CD1c-positive myeloid dendritic cell (primary cell): ENCODE measurements around the gene CDH1.

Experiments
- DNase-seq: peaks from one replicate; pipeline ENCODE4 v3.0.0-alpha.2; 2016; ENCODE audit errors: extremely low spot score

The CDH1 gene

DNA sequence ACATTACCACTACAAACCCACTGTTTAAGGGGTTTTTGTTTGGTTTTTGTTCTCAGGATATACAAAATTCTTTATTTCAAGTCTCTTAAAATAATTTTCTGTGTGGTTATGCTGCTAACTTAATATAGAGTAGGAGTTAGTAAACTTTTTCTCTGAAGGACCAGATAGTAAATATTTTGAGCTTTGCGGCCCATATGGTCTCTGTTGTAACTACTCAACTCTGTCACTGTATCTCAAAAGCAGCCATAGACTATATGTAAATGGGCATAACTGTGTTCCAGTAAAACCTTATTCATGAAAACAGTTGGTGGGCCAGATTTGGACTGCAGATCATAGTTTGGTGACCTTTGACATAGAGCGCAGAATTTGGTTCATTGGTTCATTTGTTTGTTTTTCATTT is 113.4 kb downstream of the CDH1 start:
- DNase-seq: no peak

GRCh38 chr16:68851601-68852000 is 114.5 kb downstream of the CDH1 start:
- no peak for DNase-seq

DNA sequence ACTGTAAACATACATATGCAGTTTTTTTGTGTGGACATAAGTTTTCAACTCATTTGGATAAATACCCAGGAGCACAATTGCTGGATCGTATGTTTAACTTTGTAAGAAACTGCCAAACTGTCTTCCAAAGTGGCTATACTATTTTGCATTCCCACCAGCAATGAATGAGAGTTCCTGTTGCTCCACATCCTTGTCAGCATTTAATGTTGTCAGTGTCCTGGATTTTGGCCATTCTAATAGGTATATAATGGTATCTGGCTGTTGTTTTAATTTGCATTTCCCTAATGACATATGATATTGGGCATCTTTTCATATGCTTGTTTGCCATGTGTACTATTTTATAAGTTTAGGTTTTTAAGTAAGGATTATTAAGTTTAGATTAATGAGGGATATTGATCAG is 120.4 kb downstream of the CDH1 start:
- no peak for DNase-seq

DNA sequence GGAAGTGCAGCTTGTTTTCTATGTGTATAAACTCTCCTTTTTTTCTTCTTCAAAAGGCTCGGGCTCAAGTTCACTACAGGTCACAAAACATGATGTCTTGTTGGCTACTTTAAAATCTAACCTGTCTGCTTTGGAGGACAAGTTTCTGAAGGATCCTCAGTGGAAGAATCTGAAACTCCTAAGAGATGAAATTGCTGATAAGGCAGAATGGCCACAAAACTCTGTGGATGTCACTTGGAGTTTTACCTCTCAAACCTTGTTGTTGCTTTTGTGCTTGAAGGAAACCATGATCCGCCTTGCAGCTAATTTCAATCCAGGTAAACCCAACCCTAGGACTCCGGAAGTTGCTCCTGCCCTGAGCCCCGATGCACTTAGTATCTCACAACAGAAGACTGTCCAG is 122.7 kb downstream of the CDH1 start:
- DNase-seq: no peak

DNA sequence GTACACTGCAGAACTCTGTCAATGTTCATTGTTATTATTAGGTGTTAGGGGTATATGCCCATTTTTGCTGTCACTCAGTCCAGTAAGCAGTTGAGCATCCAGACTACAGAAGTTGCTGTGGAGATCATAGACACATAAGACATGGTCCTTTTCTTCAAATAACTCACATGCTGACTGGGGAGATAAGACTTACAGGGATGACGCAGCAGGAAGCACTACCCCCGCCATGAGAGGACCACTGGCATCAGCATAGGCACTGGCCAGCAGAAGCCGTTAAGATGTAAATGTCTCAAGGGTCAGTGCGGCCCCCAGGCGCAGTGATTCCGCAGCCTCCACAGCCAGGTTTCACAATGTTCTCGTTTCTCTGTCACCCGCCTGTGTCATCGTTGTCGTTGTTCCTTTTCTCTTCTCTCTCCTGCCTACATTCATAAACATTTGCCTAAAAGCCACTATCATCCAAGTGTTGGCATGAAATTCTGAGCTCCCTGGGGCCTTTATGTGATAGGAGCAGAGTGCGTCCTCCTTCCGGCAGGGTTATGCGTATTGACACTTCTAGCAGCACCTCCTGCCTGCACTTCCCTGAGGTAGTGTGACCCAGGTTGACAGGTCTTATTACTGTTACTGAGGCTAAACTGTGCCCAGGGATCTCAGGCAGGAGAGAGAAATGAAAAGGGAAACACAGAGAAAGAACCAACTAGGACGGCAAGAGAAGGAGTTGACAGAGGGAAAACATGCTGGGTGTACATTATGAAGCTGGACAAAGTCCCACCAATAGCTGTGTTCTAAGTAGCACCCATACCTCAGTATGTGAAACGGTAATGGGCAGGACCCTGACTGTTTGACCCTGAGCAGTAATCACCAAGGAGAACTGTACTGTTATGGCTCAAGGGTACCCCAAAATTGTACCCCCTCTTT is 124.1 kb downstream of the CDH1 start:
- DNase-seq: no peak

- DNase-seq: no peak
Measured at GRCh38 chr16:68866933-68867332, 129.8 kb downstream of the CDH1 start.

- no peak for DNase-seq
Measured at GRCh38 chr16:68869492-68870088, 132.5 kb downstream of the CDH1 start.

DNA sequence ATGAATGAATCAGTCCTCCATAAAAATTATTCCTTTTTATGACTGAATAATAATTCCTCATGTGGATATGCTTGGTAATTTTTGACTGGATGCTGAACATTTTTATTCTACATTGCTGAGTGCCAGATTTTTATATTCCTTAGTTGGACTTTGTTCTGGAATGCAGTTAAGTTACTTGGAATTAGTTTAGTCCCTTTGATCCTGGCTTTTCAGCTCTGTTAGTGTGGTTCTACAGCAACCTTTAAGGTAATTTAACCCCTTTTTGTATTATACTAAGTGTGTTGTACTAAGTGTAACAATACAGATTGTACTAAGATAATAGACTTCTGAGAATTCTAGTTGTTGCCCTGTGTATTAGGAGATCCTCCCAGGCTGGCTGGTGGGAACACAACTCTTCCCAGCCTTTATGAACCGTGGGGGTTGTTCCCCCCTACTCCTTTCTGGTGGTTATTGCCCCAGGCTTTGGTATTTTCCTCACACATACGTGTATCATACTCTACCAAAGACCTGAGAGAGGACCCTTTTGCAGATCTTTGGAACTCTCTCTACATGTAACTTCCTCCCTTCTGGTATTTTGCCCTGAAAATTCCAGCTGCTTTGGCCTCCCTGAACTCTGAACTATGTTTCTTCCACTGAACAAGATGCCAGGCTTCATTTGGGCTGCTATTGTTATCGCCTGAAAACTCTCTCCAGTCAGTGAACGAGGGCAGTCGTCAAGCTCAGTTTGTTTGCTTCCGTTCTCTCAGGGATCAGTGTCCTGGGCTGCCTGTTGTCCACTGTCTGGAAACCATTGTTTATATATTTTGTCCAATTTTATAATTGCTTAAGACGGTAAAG is 136.8 kb downstream of the CDH1 start:
- DNase-seq: no peak

DNA sequence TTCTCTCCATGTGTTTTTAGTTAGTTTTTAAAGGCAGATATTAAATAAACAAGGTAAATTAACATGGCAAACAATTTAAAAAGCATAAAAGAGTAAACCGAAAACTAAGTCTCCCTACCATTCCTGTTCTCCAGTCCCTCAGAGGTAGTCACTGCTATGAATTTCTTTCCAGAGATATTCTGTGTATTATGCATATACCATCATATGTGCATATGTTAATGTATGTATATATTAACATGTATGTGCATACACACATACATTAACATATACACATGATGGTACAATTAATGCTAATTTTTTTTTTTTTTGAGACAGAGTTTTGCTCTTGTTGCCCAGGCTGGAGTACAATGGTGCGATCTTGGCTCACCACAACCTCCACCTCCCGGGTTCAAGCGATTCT is 138.8 kb downstream of the CDH1 start:
- no peak for DNase-seq

- DNase-seq: no peak
Measured at GRCh38 chr16:68883685-68884084, 146.6 kb downstream of the CDH1 start.

GRCh38 chr16:68884401-68884800 is 147.3 kb downstream of the CDH1 start:
- DNase-seq: no peak
